ENCODE data around the gene MYRIP.

GRCh38 chr3:39810647-39811161, 1.3 kb downstream of the MYRIP start:
- TF ChIP-seq CTCF (IDR thresholded peaks at IDR 0.05; ENCODE audit: low read depth, low read length, poor library complexity, severe bottlenecking) (no peak), EZH2phosphoT487 (IDR thresholded peaks at IDR 0.05; ENCODE audit: borderline replicate concordance, low read length) (no peak)

Measured in DOHH2 (cell line).